ENCODE data around the gene PACS1.
"Not testable (repeated sequence)": the region's sequence is repeated elsewhere in the genome, so short reads cannot be mapped to it uniquely, and the experiment has no call there.

The PACS1 gene

DNA sequence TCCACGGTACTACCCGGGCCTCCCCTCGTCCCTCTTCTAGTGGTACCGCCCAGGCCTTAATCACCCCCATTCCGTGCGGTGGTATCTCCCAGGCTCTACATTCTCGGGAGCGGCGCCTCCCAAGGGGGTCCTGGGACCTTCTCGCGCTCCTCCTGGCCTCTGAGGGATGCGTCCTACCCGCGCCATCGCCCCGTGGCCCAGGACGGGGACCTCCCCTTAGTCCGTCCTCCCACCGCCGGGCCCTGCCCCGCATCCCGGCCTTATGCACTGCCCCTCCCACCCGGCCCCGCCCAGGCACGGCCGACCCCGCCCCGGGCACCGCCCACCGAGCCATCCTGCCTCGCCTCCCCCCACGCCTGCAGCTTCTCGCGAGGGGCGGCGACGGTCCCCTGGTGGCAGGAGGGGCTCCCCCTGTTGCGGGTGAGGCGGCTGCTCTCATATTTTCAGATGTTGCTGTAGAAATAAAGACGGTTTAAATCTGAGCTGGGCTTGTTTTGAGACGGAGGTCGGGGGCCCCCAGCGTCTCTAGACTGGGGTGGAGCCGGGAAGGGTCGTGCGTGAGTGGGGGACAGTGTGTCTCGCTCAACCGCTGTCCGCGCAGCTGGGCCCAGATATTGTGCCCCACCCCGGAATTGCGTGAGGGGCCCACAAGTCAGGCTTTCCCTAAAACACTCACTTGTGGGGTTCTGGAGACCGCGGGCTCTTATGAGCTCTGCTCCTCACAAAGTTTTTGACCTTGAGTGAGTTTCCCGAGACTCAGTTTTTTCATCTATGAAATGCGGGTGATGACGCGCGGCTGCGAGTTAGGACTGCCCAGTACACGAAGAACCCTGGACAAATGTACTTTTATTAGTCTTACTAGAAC lies 197.5 kb downstream of the PACS1 start:
- in situ Hi-C loops (cut with MboI; ENCODE audit: low sequenced_read_pairs): no loop called here

DNA sequence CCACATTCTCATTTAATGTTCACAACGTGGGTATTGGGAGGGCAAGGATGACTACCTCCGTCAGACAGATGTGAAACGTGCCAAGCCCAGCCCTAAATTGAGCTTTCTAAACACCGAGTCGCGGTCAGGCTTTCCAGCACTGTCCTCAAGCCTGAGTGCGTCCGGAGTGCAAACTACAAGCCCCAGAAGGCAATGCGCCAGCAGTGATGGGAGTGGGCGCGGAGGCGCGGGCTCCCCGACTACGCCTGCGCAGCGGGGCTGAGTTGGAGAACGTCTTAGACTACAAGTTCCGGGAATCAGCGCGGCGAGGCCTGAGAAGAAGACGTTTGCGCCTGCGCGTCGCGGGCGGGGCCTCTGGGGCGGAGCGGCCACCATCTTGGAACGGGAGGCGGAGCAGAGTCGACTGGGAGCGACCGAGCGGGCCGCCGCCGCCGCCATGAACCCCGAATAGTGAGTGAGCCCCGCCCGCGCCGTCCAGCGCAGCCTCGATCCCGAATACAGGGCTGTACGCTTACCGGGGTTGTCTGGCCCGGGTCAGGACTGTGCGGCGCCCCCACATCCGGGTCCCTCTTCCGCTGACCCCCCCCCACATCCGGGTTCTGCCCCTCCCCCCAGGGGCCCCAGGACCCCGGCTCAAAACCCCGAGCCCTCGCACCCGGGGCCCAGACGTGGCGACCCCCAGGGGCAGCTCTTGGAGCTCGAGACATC lies 198.3 kb downstream of the PACS1 start, which contains the start of gene RAB1B:
TSS of gene RAB1B (plus strand) at position 396 of the 708 bp plus-strand sequence. CDS start at position 437, 41 bp downstream.
- in situ Hi-C loops (cut with MboI; ENCODE audit: low sequenced_read_pairs): no loop called here

DNA sequence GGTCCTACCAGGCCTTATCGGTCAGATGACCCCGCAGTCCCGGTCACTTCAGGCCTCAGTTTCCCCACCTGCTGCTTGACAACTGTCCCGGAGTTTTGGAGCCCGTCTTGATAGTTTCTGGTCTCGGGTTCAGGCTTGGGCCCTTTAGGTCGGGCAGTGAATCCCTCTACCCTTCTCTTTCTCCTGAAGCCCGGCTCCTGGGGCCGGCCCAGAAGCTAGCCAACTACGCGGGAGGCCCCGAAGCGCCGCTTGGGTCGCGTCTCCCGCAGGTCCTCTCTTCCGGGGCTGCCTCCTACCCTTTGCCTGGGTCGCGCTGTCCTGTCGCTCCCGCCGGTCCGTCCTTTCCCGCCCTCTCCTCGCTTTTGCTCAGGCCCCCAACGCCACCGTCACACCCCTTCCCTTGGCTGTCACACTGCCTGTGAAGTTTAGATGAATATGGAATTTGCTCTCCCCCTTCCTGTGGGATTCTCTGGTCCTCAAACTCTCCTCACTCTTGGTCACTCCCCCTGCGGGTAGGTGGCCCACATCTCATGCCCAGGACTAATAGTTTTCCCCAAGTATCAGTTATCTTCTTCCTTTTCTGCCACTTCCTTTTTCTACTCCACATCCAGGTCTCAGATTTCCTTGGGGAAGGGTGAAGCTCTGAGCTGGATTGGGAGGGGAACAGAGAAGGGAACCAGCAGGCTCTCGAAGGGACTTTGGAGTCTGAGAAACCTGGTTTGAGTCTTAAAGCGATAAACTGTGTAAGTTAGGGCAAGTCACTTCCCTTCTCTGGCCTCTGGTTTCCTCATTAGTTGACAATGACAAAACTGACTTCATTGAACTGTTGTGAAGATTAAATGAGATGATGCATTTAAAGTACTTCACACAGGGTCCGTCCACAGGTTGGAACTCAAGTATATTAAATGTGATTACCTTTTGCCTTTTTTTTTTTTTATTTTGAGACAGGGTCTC lies 199.2 kb downstream of the PACS1 start:
- in situ Hi-C loops (cut with MboI; ENCODE audit: low sequenced_read_pairs): no loop called here

- in situ Hi-C loops (cut with MboI; ENCODE audit: low sequenced_read_pairs): no loop called here
These were observed 201.7 kb downstream of the PACS1 start for GRCh38 chr11:66271816-66272215.

DNA sequence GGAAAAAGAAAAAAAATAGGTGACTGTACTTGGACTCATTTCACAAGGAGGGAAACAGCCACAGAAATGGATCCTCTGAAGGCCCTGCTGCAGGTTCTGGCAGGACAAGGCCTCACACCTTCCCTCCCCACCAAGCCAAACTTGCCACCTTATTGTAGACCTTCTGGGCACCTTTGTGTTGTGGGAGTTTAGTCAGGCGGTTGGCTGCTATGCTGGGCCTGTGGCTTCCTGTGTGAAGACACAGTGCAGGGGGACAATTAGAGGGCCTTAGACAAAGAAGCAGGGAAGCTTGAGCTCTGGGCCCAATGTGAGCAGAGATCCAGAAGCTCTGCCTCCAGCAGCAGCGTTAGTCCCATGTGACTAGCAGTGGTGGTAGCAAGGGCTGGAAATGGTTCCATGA lies 202.5 kb downstream of the PACS1 start:
- in situ Hi-C loops (cut with MboI; ENCODE audit: low sequenced_read_pairs): no loop called here

GRCh38 chr11:66274219-66274618 lies 204.1 kb downstream of the PACS1 start:
- in situ Hi-C loops (cut with MboI; ENCODE audit: low sequenced_read_pairs): no loop called here

GRCh38 chr11:66275396-66275795 lies 205.3 kb downstream of the PACS1 start:
- in situ Hi-C loops (cut with MboI; ENCODE audit: low sequenced_read_pairs): no loop called here

DNA sequence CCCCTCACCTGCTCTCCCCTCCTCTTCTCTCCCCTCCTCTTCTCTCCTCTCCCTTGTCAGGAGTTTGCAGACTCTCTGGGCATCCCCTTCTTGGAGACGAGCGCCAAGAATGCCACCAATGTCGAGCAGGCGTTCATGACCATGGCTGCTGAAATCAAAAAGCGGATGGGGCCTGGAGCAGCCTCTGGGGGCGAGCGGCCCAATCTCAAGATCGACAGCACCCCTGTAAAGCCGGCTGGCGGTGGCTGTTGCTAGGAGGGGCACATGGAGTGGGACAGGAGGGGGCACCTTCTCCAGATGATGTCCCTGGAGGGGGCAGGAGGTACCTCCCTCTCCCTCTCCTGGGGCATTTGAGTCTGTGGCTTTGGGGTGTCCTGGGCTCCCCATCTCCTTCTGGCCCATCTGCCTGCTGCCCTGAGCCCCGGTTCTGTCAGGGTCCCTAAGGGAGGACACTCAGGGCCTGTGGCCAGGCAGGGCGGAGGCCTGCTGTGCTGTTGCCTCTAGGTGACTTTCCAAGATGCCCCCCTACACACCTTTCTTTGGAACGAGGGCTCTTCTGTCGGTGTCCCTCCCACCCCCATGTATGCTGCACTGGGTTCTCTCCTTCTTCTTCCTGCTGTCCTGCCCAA lies 206.0 kb downstream of the PACS1 start:
- in situ Hi-C loops (cut with MboI; ENCODE audit: low sequenced_read_pairs): no loop called here

DNA sequence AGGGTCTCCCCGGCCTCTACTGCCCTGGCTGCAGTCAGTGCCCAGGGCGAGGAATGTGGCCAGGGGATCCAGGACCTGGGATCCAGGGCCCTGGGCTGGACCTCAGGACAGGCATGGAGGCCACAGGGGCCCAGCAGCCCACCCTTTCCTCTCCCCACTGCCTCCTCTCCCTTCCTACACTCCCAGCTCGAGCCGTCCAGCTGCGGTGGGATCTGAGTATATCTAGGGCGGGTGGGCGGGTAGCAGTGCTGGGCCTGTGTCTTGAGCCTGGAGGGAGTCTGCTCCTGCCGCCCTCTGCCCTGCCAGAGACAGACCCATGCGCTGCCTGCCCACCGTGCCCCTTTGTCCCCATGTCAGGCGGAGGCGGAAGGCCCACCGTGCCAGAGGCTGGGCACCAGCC lies 206.5 kb downstream of the PACS1 start:
- in situ Hi-C loops (cut with MboI; ENCODE audit: low sequenced_read_pairs): not testable (repeated sequence)

GRCh38 chr11:66277064-66277463 lies 207.0 kb downstream of the PACS1 start:
- in situ Hi-C loops (cut with MboI; ENCODE audit: low sequenced_read_pairs): not testable (repeated sequence)

DNA sequence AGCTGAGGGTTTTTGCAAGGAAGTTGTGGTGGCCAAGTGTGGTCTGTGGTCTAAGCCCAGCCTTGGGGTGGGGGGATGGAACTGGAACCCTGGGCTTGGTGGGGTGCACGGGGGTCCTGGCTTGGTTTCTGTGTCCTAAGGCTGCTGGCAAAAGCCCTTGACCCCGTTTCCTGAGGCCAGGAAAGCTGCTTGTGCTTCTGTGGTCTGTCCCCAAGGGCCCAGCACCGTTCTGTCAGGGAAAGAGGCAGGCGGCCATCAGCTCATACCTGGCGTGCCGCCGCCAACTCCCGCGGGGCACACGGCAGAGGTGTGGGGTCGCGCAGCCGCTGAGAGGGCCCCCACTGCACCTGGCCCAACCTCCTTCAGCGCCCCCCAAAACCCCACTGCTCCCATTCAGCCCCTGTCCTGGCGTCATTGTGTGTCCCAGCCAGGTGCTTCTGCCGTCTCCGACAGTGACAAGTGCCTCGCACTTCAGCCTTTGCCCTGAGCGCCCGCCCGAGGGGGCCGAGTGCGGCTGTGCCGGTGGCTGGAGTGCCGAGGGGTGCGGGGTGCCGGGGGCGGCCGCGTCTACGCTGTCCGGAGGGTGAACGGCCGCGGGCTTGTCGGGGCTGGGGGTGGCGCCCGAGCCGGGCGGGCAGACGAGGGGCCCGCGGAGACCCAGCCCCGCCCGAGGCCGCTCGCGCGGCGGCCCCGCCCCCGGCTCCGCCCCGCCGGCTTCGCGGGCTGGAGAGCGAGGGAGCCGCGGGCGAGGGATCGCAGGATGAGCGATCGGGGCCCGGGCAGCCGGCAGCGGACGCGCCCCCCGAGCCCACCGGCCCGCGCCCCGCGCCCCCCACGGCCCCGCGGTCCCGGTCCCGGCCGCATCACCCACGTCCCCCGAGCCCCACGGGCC lies 207.6 kb downstream of the PACS1 start, which contains the start of gene CNIH2:
TSS of gene CNIH2 (plus strand) at position 705 of the 892 bp plus-strand sequence. CDS start 282 bp downstream, outside the sequence.
- in situ Hi-C loops (cut with MboI; ENCODE audit: low sequenced_read_pairs): no loop called here

- in situ Hi-C loops (cut with MboI; ENCODE audit: low sequenced_read_pairs): no loop called here
These were observed 208.5 kb downstream of the PACS1 start for GRCh38 chr11:66278363-66279091.

DNA sequence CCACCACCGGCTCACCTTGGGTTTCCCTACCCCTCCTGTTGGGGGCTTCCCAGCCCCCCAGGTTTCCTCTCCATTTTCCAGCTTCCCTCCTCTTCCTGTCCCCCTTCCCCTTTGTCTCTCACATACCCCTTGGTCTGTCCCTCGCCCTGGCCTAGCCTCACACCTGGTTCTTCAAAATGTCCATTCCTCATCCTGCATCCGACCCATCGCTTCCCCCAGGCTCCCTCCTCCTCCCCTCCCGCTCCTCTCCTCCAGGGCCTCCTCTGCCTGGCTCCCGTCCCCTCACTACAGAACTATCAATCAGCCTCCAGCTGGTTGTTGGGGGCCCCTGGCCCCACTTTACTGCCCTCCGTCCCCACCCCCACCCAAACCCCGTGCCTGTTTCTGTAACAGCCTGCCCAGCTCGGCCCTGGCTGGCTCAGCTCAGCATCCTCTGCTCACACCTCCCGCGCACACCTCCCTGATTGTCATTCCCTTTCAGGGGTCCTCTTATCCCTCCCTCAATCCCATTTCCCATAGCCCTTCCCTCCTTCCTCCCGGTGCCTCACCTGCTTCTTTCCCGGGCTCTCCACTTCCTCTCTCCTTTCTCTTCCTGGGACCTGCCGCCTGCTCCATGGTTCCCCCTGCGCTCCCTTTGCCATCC lies 209.1 kb downstream of the PACS1 start:
- in situ Hi-C loops (cut with MboI; ENCODE audit: low sequenced_read_pairs): no loop called here

- in situ Hi-C loops (cut with MboI; ENCODE audit: low sequenced_read_pairs): no loop called here
These were observed 210.4 kb downstream of the PACS1 start for GRCh38 chr11:66280428-66280827.

- in situ Hi-C loops (cut with MboI; ENCODE audit: low sequenced_read_pairs): no loop called here
These were observed 210.9 kb downstream of the PACS1 start for GRCh38 chr11:66281001-66281400.

- in situ Hi-C loops (cut with MboI; ENCODE audit: low sequenced_read_pairs): no loop called here
These were observed 211.8 kb downstream of the PACS1 start for GRCh38 chr11:66281776-66282467.
